WTC11 (cell line): ENCODE results near the gene PLEKHA5.

Experiments
- NFYB ChIP-seq: sonication (generic); formaldehyde crosslinking; conservative IDR thresholded peaks from 2 replicates; pipeline ENCODE4 v1.8.0; 2022; ENCODE audit warnings: low read depth, missing genetic modification reagents
- NR1H2 ChIP-seq: sonication (generic); formaldehyde crosslinking; IDR thresholded peaks from 2 replicates; pipeline ENCODE4 v1.9.0; 2021; ENCODE audit warnings: mild to moderate bottlenecking, moderate library complexity, missing genetic modification reagents
- SMAD3 ChIP-seq: sonication (generic); formaldehyde crosslinking; IDR thresholded peaks from 2 replicates; pipeline ENCODE4 v1.8.0; 2022; ENCODE audit warnings: missing genetic modification reagents, mild to moderate bottlenecking, borderline replicate concordance
- SMAD4 ChIP-seq: sonication (generic); formaldehyde crosslinking; IDR thresholded peaks from 2 replicates; pipeline ENCODE4 v1.8.0; 2022; ENCODE audit warnings: mild to moderate bottlenecking, missing genetic modification reagents
- TEAD1 ChIP-seq: sonication (generic); formaldehyde crosslinking; IDR thresholded peaks from 2 replicates; pipeline ENCODE4 v1.8.0; 2022; ENCODE audit warnings: mild to moderate bottlenecking, missing genetic modification reagents
- TEAD4 ChIP-seq: sonication (generic); formaldehyde crosslinking; IDR thresholded peaks from 2 replicates; pipeline ENCODE4 v1.8.0; 2022; ENCODE audit warnings: mild to moderate bottlenecking, missing genetic modification reagents
- ZBTB21 ChIP-seq: sonication (generic); formaldehyde crosslinking; IDR thresholded peaks from 2 replicates; pipeline ENCODE4 v1.8.1; 2023; ENCODE audit warnings: mild to moderate bottlenecking, missing genetic modification reagents, borderline replicate concordance
- ZNF121 ChIP-seq: sonication (generic); formaldehyde crosslinking; IDR thresholded peaks from 2 replicates; pipeline ENCODE4 v1.8.0; 2023; ENCODE audit warnings: missing genetic modification reagents
- ZNF138 ChIP-seq: sonication (generic); formaldehyde crosslinking; conservative IDR thresholded peaks from 2 replicates; pipeline ENCODE4 v1.8.1; 2022; ENCODE audit warnings: mild to moderate bottlenecking, moderate library complexity, missing genetic modification reagents
- TF ChIP-seq, protein P1 (sequence below): fragments of 200-600 bp; IDR thresholded peaks from 2 replicates; pipeline ENCODE4 v1.8.0; 2022; ENCODE audit warnings: antibody characterized with exemption
- TF ChIP-seq, protein P2 (sequence below): sonication (generic); formaldehyde crosslinking; IDR thresholded peaks from 2 replicates; pipeline ENCODE4 v1.8.0; 2023; ENCODE audit warnings: missing genetic modification reagents, mild to moderate bottlenecking, borderline replicate concordance
- TF ChIP-seq, protein P3 (sequence below): sonication (generic); formaldehyde crosslinking; IDR thresholded peaks from 2 replicates; pipeline ENCODE4 v1.8.0; 2023; ENCODE audit warnings: missing genetic modification reagents
- TF ChIP-seq, protein P4 (sequence below): sonication (generic); formaldehyde crosslinking; IDR thresholded peaks from 2 replicates; pipeline ENCODE4 v1.8.0; 2022; ENCODE audit warnings: mild to moderate bottlenecking, missing genetic modification reagents
- TF ChIP-seq, protein P5 (sequence below): sonication (generic); formaldehyde crosslinking; IDR thresholded peaks from 2 replicates; pipeline ENCODE4 v1.8.0; 2022; ENCODE audit warnings: missing genetic modification reagents

DNA sequence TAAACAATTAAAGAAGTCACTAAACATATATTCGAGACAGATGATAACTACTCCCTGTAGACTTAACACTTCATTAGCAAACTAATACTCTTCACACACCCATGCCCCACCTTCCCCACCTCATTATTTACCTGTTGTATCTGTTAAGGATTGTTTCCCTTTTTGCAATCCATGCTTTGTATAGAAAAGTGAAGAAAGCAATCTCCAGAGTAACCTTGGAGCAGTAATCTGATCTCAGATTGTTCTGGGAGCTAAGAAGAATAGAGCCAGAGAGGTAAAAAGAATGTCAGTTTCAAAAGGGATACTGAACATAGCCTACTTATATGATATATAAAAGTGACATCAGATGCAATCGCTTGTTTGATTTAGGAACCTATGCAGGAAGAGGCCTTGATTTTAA, 37.4 kb downstream of the PLEKHA5 start:
- TF ChIP-seq, protein P1, sequence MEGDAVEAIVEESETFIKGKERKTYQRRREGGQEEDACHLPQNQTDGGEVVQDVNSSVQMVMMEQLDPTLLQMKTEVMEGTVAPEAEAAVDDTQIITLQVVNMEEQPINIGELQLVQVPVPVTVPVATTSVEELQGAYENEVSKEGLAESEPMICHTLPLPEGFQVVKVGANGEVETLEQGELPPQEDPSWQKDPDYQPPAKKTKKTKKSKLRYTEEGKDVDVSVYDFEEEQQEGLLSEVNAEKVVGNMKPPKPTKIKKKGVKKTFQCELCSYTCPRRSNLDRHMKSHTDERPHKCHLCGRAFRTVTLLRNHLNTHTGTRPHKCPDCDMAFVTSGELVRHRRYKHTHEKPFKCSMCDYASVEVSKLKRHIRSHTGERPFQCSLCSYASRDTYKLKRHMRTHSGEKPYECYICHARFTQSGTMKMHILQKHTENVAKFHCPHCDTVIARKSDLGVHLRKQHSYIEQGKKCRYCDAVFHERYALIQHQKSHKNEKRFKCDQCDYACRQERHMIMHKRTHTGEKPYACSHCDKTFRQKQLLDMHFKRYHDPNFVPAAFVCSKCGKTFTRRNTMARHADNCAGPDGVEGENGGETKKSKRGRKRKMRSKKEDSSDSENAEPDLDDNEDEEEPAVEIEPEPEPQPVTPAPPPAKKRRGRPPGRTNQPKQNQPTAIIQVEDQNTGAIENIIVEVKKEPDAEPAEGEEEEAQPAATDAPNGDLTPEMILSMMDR: no peak
- TF ChIP-seq TEAD4 (CRISPR knock-in tag): no peak
- no peak for TF ChIP-seq SMAD4 (CRISPR knock-in tag)
- TF ChIP-seq TEAD1 (CRISPR knock-in tag): no peak
- TF ChIP-seq, protein P2, sequence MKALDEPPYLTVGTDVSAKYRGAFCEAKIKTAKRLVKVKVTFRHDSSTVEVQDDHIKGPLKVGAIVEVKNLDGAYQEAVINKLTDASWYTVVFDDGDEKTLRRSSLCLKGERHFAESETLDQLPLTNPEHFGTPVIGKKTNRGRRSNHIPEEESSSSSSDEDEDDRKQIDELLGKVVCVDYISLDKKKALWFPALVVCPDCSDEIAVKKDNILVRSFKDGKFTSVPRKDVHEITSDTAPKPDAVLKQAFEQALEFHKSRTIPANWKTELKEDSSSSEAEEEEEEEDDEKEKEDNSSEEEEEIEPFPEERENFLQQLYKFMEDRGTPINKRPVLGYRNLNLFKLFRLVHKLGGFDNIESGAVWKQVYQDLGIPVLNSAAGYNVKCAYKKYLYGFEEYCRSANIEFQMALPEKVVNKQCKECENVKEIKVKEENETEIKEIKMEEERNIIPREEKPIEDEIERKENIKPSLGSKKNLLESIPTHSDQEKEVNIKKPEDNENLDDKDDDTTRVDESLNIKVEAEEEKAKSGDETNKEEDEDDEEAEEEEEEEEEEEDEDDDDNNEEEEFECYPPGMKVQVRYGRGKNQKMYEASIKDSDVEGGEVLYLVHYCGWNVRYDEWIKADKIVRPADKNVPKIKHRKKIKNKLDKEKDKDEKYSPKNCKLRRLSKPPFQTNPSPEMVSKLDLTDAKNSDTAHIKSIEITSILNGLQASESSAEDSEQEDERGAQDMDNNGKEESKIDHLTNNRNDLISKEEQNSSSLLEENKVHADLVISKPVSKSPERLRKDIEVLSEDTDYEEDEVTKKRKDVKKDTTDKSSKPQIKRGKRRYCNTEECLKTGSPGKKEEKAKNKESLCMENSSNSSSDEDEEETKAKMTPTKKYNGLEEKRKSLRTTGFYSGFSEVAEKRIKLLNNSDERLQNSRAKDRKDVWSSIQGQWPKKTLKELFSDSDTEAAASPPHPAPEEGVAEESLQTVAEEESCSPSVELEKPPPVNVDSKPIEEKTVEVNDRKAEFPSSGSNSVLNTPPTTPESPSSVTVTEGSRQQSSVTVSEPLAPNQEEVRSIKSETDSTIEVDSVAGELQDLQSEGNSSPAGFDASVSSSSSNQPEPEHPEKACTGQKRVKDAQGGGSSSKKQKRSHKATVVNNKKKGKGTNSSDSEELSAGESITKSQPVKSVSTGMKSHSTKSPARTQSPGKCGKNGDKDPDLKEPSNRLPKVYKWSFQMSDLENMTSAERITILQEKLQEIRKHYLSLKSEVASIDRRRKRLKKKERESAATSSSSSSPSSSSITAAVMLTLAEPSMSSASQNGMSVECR: no peak
- TF ChIP-seq, protein P3, sequence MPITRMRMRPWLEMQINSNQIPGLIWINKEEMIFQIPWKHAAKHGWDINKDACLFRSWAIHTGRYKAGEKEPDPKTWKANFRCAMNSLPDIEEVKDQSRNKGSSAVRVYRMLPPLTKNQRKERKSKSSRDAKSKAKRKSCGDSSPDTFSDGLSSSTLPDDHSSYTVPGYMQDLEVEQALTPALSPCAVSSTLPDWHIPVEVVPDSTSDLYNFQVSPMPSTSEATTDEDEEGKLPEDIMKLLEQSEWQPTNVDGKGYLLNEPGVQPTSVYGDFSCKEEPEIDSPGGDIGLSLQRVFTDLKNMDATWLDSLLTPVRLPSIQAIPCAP (CRISPR knock-in tag): no peak
- no peak for TF ChIP-seq ZNF138 (CRISPR knock-in tag)
- no peak for TF ChIP-seq NFYB (CRISPR knock-in tag)
- TF ChIP-seq, protein P4, sequence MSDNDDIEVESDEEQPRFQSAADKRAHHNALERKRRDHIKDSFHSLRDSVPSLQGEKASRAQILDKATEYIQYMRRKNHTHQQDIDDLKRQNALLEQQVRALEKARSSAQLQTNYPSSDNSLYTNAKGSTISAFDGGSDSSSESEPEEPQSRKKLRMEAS: no peak
- TF ChIP-seq ZBTB21 (CRISPR knock-in tag): no peak
- no peak for TF ChIP-seq NR1H2
- TF ChIP-seq SMAD3 (CRISPR knock-in tag): no peak
- TF ChIP-seq, protein P5, sequence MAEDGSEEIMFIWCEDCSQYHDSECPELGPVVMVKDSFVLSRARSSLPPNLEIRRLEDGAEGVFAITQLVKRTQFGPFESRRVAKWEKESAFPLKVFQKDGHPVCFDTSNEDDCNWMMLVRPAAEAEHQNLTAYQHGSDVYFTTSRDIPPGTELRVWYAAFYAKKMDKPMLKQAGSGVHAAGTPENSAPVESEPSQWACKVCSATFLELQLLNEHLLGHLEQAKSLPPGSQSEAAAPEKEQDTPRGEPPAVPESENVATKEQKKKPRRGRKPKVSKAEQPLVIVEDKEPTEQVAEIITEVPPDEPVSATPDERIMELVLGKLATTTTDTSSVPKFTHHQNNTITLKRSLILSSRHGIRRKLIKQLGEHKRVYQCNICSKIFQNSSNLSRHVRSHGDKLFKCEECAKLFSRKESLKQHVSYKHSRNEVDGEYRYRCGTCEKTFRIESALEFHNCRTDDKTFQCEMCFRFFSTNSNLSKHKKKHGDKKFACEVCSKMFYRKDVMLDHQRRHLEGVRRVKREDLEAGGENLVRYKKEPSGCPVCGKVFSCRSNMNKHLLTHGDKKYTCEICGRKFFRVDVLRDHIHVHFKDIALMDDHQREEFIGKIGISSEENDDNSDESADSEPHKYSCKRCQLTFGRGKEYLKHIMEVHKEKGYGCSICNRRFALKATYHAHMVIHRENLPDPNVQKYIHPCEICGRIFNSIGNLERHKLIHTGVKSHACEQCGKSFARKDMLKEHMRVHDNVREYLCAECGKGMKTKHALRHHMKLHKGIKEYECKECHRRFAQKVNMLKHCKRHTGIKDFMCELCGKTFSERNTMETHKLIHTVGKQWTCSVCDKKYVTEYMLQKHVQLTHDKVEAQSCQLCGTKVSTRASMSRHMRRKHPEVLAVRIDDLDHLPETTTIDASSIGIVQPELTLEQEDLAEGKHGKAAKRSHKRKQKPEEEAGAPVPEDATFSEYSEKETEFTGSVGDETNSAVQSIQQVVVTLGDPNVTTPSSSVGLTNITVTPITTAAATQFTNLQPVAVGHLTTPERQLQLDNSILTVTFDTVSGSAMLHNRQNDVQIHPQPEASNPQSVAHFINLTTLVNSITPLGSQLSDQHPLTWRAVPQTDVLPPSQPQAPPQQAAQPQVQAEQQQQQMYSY: no peak
- no peak for TF ChIP-seq ZNF121
